ENCODE results near the gene HIRA.

GRCh38 chr22:19422440-19423301 lies 8.9 kb downstream of the HIRA start:
- no peak for TF ChIP-seq POLR2A (IDR thresholded peaks at IDR 0.05)
- no peak for TF ChIP-seq CTCF (IDR thresholded peaks at IDR 0.05)
